ENCODE measurements around the gene SHF. TPM values are rescaled to one million over a fixed set of nuclear protein-coding genes. Genes with fewer than 3 reads are reported as not detected.
A peak's percentile ranks its signal among the peaks of the same experiment; 100 is the strongest.

Gene SHF
- total RNA-seq, 1 donor from 2014 or later, result 7.9 TPM

DNA sequence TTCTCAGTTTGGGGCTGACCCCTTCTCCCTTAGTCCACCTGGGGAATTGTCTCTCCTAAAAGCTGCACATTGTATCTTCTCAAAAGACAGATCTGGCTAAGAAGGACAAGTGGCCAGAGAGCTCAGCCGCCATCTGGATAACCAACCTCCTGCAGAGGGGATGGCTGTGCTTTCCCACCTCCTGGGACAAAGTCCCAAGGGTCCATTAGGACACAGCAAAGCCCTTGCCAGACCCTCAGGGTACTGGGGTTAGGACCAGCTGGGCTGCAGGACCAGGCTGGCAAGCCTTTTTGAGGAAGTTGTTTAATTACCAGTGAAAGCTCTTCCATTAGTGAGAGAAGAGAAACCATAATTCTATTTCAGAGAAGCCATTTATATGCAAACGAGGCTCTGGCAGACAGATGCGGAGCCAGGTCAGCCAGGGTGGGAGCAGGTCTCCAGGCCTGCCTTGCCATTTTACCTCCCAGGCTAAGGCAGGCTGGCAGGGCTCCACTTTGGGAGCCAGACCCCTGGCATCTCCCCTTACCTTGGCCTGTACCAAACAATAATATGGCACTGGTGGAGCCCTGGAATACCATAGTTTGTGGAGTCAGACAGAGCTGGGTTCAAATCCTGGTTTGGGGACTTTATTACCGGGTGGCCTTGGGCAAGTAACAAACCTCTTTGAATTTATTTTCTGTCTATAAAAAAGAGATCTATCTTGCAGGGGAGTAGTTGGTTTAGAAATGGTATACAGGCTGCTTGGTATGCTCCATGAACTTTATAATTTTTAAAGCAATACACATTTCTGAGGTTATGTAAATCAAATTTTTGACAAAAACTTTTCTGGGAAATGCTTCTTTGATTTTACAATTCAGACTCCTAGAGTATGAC lies 17.9 kb downstream of the SHF start:
- DNase-seq (ENCODE audit: low spot score), result no peak

DNA sequence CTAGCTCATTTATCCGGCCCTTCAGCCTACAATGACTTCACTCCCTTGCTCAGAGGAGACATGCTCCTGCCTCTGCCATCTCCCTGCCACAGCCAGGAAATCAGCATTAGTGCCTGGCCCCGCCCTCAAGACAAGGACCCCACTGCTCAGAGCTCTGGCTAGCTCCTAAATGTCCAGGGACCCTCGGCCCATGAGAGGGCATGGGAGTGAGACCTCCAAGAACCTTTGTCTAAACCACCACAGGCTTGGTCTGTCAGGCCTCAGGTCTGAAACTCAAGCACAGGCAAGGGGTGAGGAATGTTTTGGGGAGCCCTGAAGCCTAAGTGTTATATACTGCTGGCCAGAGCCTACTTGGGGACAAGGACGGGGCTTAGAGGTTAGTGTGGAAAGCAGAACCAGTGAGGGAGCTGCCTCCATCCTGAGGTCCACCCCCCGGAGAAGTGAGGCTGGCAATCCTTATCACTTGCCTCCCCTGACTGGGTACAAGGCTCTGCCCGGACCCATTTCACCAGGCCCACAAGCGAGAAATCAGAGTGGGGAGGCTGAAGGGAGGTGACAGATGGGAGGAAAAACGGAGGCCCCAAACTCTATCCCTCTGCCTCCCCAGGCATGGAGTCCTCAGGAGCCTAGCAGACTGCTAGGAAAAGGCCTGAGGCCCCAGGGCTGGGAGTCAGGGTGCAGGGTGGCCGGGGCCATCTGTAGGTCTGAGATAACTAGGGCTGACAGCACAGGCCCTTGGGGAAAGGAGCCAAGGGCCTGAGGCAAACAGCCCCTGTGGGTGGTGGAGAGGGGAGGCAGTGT lies 18.8 kb downstream of the SHF start:
- DNase-seq (ENCODE audit: low spot score), result no peak

DNA sequence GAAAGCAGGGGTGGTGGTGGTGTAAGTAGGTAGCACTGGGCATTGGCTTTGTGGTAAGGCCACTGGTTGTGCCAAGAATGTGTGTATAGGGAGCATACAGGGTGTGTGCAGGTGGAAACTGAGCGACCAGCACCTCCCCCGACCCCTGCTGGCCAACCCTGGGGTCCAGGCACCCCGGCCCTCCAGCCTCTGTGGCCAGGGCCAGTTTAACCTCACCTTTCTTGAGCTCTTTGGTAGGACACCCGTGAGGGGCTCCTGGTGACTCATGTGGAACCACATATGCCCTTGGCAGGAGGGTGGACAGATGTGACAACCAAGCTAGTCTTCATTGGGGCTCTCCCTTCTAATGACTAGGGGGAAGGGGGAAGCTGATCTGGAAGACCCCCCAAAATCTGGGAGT lies 19.5 kb downstream of the SHF start:
- no peak for DNase-seq (ENCODE audit: low spot score)

DNA sequence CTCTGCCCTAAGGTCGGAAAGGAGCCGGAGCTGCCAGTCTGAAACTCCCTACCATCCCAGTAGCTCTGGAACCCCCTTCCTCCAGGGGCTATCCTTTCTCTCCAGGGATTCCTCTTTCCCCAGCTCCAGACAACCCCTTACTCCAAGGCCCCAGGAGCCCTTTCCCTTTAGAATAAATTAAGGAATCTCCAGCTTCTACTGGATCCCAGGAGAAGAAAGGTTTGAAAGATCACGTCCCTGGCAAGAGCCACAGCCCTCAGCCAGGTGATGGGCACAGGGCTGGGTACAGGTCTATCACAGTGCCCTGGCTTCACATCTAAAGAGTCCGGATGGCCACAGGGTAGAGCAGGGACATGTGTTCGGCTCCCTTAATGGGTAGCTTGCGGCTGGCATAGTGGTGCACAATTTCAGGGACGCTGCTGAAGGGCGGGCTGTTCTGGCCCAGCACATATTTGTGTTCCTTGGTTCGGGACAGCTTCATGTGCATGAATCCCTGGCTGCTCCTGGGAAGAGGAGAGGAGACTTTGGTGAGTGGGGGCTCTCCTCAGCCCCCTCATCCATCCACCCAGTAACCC lies 20.0 kb downstream of the SHF start:
- no peak for DNase-seq (ENCODE audit: low spot score)

DNA sequence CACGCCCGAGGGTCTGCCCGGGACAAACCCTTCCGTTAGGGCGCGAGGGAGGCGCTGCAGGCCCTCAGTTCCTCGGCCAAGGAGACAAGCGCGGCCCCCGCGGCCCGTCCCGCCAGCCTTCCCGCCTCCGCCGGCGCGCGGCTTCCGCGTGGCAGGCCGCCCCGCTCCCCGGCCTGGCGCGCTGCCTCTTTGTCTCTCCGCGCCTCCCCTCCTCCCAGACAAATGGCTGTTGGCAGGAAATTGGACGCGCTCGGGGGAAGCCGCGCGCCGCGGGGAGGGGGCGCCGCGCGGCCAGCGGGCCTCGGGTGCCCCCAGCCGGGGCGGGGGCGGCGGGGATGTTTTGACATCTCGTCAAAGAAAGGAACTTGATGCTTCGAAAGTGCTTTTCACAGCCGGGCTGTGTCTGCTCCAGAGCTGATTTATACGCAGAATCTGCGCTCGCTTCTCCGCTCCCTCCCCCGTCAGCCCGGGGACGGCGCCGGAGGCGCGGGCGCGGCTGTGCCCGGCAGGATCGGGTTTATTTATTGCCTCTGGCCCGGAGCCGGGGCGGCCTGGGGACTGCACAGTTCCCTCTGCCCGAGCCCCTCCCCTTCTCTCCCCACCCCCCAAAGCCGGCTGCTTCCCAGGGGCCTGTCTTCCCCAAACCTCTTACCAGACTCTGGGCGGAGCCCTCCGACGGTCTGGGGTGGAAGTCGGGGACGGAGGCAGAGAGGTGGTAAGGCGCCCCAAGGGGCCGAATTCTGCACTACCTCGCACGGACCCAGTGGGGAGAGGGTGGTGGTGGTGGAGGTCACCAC lies 20.7 kb downstream of the SHF start:
- DNase-seq (ENCODE audit: low spot score), result peak; percentile 90

DNA sequence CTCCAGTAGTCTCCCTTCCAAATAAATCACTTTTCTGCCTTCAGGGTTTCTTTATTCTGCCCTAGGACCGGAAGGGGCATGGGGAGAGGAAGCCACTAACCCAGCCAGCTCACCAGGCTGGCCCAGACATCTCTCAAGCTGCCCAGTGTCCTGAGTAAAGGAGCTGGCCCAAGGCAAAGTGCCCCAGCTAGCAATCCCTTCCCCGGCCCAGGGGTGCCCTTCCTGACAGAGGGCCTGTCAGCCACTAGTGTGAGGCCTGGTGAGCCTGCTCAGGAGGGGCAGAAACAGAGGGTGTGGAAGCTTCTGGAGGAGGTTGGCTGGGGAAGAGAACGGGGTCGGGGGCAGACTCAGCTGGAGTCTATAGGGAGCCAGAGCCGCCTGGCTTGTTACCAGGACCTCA lies 22.2 kb downstream of the SHF start:
- DNase-seq (ENCODE audit: low spot score), result no peak

DNA sequence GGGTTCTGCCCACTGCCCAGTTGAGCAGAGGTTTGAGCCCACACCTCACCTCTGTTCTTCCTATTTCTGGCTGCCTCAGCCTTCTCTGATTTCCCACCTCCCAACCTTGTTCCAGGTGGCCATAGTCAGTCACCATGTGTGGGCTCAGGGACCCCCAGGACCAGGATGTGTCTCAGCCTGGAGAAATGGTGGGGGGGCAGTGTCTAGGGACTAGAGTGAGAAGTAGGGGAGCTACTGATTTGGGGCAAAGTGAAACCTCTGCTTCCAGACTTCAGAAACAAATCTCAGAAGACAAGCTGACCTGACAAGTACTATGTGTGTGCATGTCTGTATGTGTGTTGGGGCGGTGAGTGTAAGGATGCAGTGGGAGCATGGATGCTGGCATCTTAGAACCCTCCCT lies 22.9 kb downstream of the SHF start:
- DNase-seq (ENCODE audit: low spot score), result no peak

DNA sequence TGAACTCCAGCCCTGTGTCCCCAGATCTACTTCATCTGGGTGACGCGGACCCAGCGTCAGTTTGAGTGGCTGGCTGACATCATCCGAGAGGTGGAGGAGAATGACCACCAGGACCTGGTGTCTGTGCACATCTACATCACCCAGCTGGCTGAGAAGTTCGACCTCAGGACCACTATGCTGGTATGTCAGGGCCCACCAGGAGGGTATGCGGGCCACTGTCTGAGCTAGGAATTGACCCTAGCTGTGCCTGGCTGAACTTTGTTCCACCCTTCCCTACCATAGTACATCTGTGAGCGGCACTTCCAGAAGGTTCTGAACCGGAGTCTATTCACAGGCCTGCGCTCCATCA lies 24.3 kb downstream of the SHF start:
- no peak for DNase-seq (ENCODE audit: low spot score)

DNA sequence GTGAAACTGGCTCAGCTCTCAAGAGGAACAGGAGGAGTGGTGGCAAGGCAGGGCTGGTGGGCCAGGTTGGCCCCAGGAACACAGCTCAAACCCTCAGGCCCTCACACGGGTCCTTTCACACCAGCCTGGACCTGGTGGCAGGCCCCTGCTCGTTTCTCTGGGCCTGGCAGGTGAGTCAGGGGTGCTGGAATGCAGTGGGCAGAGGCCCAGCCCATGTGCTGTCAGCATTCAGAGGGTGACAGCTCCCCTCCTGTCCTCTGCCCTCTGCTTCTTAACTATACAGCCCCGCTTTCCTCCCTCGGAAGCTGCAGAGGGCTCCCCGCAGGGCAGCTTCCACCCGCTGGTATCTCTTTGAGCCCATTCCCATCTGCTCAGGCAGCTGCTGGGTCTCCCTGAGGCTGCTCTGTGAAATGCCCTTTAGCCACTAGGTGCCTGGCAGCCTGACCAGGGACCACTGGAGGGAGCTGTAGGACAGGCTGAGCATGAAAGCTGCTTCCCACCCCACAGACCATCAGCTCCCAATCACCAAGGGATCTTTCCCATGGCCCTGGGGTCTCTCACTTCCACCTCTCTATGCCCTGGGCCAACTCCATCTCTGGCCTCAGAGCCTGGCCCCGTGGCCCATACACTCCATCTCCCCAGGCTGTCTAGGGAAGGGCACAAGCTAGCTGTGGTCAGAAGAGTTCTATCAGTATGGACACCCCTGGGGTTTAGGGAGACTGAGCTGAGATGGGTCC lies 24.8 kb downstream of the SHF start:
- DNase-seq (ENCODE audit: low spot score), result peak; percentile 79

DNA sequence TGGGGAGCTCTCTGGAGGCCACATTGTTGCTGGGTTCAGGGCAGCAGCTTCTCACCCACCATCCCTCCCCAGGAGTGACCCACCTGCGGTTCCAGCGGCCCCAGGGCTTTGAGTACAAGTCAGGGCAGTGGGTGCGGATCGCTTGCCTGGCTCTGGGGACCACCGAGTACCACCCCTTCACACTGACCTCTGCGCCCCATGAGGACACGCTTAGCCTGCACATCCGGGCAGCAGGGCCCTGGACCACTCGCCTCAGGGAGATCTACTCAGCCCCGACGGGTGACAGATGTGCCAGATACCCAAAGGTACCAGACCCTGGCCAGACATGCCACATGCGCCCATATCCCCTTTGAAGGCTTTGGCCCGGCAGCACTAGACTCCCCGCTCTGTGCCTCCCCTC lies 26.1 kb downstream of the SHF start:
- DNase-seq (ENCODE audit: low spot score), result no peak

DNA sequence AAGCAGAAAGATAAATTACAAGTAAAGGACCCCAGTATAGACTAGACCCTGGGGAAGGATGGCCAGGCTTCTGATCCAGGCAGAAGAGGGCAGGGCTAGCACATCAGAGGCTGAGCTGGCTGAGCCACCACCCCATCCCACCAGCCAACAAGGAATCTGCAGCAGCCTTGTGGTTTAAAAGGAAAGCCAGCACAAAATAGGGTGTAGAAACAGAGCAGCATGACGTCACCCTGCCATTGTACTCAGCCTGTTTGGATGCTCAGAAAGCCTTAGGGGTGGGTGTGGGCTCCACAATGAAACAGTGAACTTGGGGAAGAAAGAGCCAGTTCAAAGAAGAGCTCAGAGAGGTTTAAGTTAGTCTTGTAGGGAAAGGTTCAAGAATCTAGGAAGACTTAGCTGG lies 29.8 kb downstream of the SHF start:
- no peak for DNase-seq (ENCODE audit: low spot score)

DNA sequence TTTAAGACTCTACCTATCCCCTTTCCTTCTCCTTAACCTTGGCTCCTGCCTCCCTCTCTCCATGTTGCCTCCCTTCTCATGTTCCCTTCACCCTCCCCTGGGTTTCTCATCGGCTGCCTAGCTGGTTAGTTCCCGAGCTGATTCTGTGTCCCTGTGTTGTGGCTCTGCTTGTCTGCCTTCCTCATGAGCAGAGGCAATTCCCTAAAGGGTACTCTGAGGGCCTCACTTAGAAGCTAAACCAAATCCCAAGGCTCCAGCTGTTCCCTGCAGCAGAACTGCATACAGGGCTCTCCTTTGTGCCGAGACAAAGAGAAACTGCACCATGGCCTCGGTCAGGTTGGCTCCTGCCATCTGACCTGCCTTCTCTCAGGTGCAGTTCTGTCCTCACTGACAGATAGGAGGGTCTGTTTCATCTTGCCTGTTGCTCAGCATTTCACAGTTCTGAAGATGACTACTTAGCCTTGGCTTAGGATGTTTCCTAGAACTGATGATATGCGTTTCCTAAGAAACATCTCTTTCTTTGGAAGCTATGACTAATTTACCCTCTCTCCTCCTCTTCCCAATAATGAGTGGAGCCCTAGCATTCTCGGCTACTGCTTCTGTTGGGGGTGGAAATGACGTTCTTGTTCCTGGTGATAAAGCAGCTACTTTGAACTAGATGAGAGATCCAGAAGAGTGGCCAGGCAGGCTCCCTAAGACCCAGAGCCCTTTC lies 30.9 kb downstream of the SHF start:
- DNase-seq (ENCODE audit: low spot score), result no peak

DNA sequence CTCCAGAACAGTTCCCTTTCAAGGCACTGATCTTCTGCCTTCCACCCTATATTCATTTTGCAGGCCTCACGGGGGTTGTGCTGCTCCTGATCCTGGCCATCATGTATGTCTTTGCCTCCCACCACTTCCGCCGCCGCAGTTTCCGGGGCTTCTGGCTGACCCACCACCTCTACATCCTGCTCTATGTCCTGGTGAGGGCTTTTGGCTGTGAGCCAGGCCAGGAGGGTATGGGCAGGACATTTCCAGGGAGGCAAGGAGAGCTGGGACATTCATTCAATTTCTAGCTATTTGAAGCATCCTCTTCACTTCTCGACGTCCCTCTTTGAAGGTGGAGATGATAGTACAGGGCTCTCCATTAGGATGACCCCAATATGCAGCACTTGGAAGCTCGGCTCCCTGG lies 32.0 kb downstream of the SHF start:
- DNase-seq (ENCODE audit: low spot score), result no peak

DNA sequence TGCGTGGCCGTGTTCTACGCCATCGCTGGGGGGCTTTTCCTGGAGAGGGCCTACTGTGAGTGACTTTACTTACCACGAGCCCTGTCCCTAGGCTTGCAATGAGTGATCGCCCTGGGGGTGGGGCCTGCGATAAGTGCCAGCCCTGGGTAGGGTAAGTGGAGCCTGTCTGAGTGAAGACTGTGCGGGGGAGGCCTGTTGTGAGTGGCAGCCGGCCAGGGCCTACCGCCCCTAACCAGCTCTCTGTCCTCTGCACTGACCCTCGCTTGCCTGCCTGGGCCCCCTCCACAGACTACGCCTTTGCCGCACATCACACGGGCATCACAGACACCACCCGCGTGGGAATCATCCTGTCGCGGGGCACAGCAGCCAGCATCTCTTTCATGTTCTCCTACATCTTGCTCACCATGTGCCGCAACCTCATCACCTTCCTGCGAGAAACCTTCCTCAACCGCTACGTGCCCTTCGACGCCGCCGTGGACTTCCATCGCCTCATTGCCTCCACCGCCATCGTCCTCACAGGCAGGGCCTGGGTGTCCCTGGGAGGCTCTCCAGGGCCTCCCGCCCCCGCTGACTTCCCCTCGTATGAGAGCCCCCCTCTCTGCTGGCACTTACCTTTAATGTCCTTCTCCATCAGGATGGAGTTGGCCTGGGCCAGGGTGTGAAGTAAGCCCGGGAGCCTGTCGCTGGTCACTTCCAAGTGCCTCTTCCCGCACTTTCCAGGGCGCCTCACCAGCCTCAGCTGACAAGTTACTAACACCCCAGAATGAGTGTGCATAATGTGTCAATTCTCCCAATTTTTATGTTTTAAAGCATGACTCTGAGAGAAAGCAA lies 35.6 kb downstream of the SHF start:
- DNase-seq (ENCODE audit: low spot score), result no peak

DNA sequence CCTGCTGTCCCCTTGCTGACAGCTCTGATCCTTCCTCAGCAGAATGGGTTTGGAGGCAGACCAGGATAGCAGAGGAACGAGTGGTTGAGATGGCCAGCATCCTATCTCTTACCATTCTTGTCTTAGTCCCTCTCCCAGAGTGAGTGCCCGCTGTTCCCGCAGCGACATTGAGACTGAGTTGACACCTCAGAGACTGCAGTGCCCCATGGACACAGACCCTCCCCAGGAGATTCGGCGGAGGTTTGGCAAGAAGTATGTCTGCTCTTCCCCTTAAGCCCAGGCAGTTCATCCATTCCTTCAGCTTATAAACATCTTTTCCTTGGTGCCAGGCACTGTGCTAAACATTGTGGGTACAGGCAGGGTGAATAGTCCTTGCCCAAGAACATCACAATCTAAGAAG lies 36.8 kb downstream of the SHF start:
- DNase-seq (ENCODE audit: low spot score), result no peak

DNA sequence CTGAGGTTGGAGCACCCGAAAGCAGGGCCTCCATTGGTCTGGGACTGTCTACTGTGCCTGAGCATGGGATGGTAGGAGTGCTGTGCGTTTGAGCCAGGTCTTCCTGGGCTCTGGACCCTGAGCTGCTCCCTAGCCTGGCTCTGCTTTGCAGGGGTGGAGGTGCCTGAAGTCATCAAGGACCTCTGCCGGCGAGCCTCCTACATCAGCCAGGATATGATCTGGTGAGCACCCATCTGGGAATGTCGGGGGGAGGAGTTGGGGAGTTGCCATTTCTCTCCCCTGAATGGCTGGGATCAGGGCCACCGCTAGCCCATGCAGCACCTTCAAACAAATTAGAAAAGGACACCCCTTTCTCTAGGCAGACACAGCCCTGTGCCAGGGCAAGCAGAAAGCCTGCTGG lies 37.3 kb downstream of the SHF start:
- DNase-seq (ENCODE audit: low spot score), result no peak

DNA sequence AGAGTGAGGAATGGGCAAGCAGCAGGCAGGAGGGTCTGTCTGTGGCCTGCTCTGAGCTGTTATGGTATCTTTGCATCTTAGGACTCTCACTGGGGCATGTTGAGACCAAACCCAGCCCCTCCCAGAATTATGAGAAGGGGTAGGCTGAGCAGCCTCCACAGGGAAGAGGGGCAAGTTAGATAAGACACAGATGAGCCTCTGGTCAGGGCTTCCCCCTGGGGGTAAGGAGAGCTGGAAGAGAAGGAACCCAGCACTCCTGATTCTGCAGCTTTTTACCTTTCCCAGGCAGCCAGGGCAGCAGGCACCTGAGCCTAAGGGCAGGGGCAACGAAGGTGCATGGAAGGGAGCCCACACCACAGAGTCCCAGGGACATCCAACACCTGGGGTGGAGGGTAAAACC lies 38.7 kb downstream of the SHF start:
- DNase-seq (ENCODE audit: low spot score), result no peak

DNA sequence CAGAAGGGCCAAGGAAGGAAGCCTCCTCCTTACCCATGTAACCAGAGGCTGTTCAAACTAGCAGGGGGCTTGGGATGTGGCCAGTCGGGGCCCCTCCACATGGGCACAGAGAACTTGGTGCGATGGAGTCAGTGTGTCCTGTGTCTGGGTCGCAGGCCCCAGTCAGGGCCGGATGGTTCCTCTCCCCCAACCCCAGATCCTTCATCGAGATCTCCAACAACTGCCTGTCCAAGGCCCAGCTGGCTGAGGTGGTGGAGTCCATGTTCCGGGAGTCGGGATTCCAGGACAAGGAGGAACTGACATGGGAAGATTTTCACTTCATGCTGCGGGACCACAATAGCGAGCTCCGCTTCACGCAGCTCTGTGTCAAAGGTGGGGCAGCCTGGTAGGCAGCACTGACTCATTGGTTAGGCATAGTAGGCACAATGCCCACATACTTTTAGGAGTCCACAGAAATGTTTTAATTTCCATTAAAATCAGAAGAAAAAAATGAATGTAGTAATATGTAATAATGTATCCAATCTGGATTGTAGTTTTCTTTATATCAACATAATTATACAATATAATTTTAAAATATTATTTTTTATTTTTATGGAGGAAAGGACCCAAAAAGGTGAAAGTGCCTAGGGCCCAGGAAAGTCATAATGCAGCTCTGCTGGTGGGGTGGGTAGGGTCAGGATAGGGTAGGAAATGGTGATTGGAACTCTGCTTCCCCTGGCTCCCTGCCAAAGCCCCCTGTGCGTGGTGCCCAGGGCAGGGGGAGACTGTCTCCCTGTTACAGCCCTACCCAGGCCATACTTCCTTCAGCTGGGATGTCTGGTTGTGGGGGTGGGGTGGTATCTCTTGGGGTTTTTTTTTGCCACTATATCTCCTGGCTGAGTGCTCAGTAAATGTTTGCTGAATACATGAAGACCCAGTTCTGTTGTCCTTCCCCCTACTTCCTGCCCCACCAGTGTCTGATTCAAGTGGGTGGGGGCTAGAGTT lies 39.4 kb downstream of the SHF start:
- DNase-seq (ENCODE audit: low spot score), result no peak

DNA sequence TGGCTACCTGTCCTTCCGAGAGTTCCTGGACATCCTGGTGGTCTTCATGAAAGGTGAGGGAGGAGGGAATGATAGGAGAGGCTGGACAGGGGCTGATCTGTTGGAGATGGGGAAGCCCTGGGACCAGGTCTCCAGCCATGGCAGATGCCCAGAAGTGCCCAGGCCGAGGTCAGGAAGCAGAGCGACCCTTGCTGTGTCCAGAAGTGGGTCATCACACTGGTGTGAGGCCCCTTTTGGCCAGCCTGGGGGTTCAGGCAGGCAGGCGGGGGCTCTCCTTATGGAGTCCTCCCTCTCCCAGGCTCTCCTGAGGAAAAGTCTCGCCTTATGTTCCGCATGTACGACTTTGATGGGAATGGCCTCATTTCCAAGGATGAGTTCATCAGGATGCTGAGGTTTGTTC lies 40.2 kb downstream of the SHF start:
- no peak for DNase-seq (ENCODE audit: low spot score)

Measured in ureter (tissue), 1 donor.